ENCODE measurements around the gene IRF4.

IRF4 gene

DNA sequence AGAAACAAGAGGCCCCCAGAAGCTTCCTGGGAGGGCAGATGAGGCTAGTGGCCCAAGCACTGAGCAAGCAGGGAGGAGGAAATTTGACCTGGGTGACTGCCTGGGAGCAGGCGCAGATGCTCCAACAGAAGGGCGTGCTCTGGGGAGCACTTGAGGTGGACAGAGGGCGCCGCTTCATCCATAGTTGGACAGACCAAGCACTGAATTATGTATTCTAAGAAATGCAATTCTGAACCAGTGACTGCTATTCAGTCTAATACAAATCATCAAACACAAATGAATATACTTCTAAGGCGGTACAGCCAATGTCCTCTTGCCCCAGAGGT lies 28.7 kb upstream of the IRF4 start:
- TF ChIP-seq CTCF (IDR thresholded peaks at IDR 0.05; ENCODE audit: insufficient read depth, missing control alignments) = no peak
- DNase-seq (ENCODE audit: insufficient read length, low spot score) (no peak), FAIRE-seq (no peak)

- no peak for TF ChIP-seq CTCF (IDR thresholded peaks at IDR 0.05; ENCODE audit: insufficient read depth, missing control alignments)
- DNase-seq (ENCODE audit: insufficient read length, low spot score) (no peak), FAIRE-seq (no peak)
Observed at GRCh38 chr6:363291-363690, 28.3 kb upstream of the IRF4 start.

GRCh38 chr6:363909-364308 lies 27.6 kb upstream of the IRF4 start:
- TF ChIP-seq CTCF (IDR thresholded peaks at IDR 0.05; ENCODE audit: insufficient read depth, missing control alignments) = no peak
- DNase-seq (ENCODE audit: insufficient read length, low spot score) = no peak
- FAIRE-seq = no peak

DNA sequence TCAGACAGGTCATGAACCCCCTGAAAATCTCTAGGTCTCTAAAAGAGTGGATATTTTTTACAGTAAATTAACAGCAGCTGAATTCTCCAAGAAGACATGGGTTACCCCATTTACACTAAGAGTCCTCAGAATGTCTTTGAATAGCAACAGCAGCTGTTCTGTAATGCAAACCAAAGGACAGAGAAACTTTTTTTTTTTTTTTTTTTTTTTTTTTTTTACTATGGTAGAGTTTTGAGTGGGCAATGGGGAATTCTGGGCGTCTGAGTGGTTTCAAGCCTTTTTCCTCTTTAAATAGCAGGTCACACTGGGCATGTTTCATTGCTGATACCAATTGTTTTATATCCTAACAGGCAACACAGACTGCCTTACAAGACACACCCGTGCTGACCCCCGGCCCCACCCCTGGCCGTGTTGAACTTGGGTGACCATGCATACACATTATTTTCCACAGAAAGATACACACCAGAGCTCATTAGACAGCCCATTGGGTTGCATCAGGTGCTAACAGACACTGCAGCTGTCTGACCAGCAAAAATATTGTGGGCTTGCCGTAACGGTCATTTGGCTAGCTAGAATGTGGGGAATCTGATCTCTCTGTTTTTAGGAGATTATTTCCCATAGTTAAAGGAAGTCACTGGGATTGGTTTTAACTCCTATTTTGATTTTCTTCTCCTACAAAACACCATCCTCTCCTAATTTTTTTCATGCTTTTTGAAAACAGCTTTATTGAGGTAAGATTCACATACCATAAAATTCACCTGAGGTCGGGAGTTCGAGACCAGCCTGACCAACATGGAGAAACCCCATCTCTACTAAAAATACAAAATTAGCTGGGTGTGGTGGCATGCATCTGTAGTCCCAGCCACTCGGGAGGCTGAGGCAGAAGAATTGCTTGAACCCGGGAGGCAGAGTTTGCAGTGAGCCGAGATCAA lies 26.7 kb upstream of the IRF4 start:
- FAIRE-seq (no peak), DNase-seq (ENCODE audit: insufficient read length, low spot score) (no peak)
- no peak for TF ChIP-seq CTCF (IDR thresholded peaks at IDR 0.05; ENCODE audit: insufficient read depth, missing control alignments)

- no peak for DNase-seq (ENCODE audit: insufficient read length, low spot score)
- FAIRE-seq = no peak
- no peak for TF ChIP-seq CTCF (IDR thresholded peaks at IDR 0.05; ENCODE audit: insufficient read depth, missing control alignments)
Observed at GRCh38 chr6:365835-366234, 25.7 kb upstream of the IRF4 start.

DNA sequence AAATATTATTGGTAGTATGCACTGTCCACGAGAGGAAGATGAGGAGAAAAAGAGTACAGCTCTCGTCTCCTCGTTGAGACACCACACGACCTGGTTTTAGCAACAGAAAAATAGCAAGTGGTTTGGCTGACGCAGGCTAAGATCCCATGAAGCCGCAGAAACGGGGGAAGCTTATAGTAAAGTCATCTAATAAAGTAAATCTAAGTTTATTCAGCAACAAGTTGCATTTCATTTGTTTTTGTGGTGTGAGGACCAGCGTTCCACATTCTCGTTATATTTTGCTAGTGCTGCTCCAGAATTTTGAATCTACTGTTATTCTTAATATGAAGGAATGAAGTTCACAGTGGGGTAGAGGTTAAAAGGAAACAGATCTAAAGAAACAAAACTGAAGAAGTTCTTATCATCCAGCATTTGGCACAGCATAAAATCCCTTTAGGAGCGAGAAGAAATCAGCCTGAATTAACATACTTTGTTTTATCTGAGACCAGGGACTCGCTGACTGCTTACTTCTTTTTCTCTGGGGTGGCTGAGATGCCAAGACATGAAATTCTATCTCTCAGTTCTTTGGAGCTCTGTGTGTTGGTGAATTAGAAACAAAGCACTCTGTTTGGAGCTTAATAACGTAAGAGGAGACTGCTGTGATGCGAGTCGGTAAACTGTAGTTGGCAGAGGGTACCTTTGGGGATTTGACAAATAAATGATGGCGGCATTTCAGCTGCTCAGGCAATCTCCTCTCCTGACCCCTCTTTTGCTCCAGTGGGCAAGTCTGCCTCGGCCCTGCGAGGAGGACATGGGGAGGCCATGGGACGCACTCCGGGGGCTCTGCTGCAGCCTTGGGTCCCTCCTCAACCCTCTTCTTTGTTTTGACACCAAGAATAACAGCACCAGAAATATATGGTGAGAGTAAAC lies 24.9 kb upstream of the IRF4 start:
- TF ChIP-seq CTCF (IDR thresholded peaks at IDR 0.05; ENCODE audit: insufficient read depth, missing control alignments) = no peak
- DNase-seq (ENCODE audit: insufficient read length, low spot score) = no peak
- no peak for FAIRE-seq

Measured in D721Med (cell line).